ENCODE data around the gene FAM13A.
"Not testable (repeated sequence)": the region's sequence is repeated elsewhere in the genome, so short reads cannot be mapped to it uniquely, and the experiment has no call there.

FAM13A gene

DNA sequence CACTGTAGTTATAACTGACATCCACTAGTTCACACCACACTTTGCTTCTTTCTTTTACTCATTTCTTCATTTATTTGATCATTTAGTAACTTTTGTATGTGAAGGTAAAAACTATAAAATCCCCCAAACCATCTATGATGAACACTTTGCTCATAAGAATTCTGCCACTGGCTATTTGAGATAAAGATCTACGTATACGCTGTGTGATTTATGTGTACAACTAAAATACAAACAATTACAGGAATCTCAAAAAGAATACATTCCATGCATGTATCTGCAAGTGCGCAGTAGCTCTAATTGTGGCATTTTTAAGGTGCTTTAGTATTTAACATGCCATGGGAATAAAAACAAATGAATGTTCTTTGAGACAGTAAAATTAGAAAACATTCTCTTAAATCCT is 202.5 kb downstream of the FAM13A start:
- DNase-seq (ENCODE audit: low read depth in 2 of 3, low spot score in 1 of 3): no peak

DNA sequence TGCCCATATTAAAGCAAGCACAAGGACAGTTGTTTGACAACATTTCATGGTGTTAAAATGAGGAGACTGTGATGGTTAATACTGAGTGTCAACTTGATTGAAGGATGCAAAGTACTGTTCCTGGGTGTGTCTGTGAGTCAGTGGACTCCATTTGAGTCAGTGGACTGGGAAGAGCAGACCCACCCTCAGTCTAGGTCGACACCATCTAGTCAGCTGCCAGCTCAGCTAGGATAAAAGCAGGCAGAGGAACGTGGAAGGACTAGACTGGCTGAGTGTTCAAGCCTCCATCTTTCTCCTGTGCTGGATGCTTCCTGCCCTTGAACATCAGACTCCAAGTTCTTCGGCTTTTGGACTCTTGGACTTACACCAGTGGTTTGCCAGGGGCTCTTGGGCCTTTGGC is 203.4 kb downstream of the FAM13A start:
- not testable (repeated sequence) for DNase-seq (ENCODE audit: low read depth in 2 of 3, low spot score in 1 of 3)

DNA sequence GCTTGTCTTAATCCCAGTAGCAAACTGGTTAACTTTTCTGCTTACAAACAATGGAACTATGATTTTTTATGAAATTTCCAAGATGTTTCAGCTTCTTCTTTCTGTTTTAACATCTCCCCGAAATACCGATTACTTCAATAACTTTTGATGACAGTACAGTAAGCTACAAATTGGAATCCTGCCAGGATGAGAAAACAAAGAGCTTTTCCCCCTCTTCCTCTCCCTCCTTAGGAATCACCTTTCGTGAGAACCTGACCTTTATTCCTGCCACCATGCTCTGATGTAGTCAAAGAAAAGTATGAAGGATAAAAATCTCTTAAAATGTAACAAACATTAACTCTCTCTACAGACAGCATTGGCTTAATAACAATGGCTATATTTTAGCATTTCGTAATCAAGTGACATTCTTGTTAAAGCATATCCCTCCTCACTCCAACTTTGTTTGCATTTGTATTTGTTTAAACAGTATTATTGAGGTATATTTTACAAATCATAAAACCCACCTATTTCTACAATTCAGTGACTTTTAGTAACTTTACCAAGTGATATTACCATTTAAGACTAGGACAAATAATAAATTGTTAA is 210.7 kb downstream of the FAM13A start:
- no peak for DNase-seq (ENCODE audit: low read depth in 2 of 3, low spot score in 1 of 3)

DNA sequence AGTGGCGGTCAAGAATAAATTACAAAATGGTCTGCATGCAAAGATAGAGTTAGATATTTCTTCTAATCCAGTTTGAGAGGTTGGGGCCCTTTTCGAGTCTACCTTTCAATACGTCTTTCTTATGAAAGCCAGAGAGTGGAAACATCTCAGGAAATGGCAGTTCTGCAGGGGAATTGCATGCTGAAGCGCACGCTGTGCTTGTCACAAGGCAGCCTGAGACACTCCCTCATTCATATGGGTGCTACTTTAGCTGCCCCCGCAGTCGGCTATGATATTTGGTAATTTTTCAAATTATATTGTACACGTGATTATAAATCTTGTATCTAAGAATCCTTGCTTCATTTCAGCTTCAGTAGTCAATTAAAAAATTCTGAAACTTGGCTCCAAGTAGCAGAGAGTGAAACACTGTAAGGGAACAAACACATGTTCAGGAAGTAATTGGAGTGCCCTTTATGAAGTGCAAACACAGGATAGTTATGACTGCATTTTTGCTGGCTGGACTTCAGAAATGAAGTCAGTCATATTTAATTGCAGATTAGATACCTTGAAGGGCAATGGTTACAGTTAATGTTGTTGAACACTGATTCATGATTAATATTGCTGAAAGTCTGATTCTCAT is 213.8 kb downstream of the FAM13A start:
- no peak for DNase-seq (ENCODE audit: low read depth in 2 of 3, low spot score in 1 of 3)

DNA sequence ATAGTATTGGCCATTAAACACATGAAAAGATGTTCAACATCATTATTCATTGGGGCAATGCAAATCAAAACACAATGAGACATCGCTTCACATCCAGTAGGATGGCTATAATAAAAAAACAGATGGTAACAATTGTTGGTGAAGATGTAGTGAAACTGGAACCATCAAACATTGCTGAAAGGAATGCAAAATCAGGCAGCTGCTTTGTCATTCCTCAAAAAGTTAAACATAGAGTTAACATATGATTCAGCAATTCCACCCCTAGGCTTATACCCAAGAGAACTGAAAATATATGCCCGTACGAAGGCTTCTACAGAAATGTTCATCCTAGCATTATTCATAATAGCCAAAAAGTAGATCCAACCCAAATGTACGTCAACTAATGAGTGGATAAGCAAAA is 215.3 kb downstream of the FAM13A start:
- DNase-seq (ENCODE audit: low read depth in 2 of 3, low spot score in 1 of 3): no peak

DNA sequence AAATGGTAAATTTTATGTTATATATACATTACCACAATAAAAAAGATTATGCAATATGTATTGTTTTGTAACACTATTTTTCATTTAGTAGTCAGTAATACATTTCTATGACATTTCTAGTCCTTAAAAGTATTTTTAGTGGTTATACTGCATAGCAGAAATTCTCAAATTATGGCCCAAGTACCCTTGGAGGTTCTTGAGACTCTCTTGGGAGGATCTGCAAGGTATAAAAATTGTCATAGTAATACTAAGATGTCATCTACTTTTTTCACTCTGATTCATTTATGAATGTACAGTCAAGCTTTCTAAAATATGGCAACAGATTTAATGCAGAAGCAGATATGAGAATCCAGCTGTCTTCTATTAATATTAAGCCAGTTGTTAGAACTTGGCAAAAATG is 220.8 kb downstream of the FAM13A start:
- DNase-seq (ENCODE audit: low read depth in 2 of 3, low spot score in 1 of 3): no peak

DNA sequence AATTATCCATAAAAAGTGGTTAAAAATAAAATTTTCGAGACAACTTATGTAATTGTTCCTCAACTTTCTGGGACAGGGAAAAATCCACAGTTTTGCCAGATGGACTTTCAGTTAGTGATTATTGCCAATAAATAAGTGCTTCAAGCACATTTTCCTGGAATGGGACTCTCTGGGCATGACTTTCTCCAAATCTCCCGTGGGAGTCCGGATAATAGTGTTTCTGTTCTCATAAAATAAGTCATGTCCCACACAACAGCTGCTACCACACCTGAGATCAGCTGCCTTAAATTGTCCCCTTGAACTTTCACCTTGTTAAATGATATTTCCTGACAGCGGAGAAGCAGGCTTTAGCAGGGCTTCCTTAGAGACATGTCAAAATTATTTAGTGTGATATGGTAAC is 226.0 kb downstream of the FAM13A start:
- DNase-seq (ENCODE audit: low read depth in 2 of 3, low spot score in 1 of 3): no peak

DNA sequence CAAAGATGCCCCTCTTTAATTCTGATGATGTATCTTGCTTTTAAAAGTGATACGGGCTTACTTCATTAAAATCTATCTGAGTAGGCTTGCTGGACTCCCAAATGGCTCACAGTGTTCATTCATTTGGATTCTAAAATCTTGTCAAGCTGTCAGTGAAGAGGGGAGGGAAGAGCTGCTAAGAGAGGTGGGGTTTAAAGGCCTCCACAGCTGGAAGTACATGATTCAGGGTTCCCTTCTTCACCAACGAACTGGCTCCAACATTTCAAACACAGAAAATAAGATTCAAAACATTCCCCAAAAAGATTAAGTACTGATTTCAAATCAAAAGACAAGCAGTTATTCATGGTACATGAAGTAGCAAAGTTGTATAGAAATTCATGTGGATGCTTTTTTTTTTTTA is 226.4 kb downstream of the FAM13A start:
- DNase-seq (ENCODE audit: low read depth in 2 of 3, low spot score in 1 of 3): no peak

DNA sequence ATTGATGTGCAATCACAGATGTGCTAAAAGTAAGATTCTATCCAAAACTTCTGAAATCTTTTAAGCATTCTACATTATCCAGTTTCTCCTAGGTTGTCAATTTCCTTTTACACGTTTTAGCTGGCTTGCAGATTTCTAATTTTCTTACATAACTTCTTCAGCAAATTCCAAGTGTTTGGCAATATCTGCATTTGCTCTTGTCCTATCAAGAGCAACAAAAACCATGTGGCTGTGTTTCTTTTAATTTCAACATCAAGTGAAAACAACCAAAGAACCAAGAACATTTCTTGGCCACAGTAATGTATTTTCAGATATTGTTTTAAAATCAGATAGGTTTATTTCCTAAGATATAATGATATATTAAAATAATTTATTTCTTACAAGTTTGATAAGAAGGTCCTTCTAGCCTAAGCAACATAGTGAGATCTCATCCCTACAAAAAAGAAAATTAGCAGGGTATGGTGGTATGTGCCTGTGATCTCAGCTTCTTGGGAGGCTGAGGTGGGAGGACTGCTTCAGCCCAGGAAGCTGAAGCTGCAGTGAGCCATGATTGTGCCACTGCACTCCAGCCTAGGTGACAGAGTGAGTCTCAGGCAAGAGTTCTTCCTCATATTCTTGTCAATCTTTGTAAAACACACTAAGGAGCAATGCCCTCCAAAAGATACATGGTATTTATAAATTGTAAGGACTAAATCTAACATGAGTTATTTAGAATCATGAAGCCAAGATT is 228.0 kb downstream of the FAM13A start:
- DNase-seq (ENCODE audit: low read depth in 2 of 3, low spot score in 1 of 3): no peak

DNA sequence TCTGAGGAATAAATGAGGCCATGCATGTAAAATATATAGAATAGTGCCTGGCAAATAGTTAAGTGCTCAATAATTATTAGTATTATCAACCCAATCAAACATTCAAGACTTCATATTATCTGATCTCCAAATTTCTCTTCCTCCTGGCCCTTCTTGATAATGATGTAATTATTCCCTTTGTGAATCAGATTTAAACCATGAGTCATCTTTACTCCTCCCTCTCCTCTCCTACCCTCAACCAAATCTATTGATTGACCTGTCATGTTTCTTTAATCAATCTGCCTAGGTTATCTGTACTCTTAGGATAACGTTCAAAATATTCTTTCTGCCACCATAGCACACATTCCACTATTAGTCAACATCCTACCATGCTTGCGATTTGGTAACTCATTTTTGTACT is 229.5 kb downstream of the FAM13A start:
- no peak for DNase-seq (ENCODE audit: low read depth in 2 of 3, low spot score in 1 of 3)

DNA sequence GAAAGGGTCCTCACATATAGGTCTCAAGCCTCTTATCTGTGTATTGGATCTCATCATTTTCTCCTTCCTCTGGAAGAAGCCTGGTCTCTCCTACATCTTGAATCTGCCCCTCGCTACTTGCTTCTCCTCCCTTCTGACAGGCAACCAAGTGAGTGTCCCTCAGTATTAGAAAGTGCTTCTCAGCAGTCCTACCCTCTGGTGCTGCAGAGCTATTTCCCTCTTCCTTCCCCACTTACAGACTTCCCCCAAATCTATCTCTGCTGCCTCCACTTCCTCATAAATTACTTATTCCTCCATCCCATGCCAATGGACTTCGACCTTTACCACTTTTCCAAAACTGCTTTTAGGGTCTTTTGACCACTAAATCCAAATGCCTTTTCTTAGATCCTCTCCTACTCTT is 230.2 kb downstream of the FAM13A start:
- DNase-seq (ENCODE audit: low read depth in 2 of 3, low spot score in 1 of 3): no peak

DNA sequence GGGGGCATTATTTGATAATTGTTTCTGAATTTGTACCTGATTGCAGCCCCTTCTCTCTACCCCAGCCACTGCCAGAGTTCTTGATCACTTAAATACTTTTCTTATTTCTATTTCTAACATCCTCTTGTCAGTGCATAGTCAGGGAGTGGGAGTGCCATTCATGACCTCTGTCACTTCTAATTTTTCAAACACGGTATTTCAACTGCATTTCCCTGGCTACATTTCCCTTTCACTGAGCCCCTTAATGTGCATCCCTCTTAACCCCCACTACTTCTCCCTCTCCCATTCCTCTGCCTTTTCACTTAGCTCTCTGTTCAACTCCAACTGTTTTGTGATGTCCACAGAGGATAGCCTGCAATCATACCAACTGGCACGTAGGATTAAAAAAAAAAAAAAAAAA is 231.1 kb downstream of the FAM13A start:
- no peak for DNase-seq (ENCODE audit: low read depth in 2 of 3, low spot score in 1 of 3)

DNA sequence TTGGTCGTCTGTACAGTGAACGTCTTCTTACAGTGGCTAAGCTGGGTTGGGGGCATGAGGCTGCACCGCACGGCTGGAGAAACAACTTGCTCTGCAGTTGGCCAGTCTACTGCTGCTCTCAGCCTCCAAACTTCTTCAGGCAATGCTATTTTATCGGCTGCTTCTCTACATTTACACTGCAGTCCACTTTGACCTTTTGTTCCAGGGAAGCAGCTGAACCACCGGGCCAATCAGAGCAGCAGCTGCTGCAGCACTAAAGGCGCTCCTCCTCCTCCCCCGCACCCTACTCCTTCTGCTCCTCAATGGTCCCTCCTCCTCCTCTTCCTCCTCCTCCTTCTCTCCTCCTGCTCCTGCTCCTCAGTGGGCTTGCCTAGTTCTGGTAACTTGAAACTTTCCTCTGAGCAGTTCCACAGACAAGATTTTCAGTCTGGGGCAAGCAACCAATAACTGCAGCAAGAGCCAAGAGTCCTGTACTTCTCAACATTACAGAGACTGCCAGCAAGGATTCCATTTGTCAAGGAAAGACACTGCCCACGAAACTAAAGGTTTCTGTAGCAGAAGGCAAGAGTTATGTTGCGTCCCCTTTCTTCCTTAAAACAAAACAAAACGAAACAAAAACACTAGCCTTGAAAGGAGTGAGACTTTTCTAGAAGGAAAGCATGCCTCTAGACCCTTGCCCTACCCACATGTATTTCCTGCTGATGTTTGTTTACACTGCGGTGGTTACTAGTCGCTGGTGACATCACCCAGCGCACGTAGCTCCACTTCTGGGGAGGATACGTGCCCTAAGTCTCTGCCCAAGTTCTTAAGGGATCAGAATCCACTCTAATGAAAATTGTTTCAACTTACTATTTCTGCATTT is 233.7 kb downstream of the FAM13A start:
- DNase-seq (ENCODE audit: low read depth in 2 of 3, low spot score in 1 of 3): peak; percentile 45 to 51 (median 47)

DNA sequence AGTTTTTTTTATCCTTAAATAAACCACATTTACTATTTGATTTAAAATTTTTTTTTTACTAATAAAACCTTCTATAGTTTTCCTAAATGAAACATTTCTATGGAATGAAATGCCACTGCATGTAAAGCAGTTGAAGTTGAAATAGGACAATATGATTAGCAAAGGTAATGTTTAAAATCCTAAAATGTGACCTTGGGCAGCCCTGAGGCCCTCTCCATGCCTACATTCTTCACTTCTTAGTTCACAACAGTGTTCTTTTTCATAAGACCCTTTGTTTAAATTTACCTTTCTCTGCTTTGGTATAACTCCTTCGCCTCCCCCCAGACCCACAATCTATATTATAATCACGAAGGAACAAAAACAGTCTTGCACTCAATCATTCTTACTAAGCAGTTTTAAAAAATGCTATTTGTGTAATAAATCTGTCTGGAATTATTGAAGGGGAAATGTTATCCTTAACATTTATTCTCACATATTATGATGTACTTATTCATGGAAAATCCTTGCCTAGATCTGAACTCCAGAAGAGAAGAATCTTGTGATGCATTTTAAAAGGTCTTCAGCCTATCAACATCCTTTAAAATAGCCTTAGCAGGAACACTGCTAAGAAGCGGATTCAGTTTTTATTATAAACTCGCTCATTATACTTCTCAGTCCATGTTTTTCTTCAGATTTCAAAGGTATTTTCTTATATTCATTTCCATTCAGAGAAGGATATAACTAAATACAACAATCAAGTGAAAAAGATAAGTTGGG is 234.8 kb downstream of the FAM13A start:
- no peak for DNase-seq (ENCODE audit: low read depth in 2 of 3, low spot score in 1 of 3)

DNA sequence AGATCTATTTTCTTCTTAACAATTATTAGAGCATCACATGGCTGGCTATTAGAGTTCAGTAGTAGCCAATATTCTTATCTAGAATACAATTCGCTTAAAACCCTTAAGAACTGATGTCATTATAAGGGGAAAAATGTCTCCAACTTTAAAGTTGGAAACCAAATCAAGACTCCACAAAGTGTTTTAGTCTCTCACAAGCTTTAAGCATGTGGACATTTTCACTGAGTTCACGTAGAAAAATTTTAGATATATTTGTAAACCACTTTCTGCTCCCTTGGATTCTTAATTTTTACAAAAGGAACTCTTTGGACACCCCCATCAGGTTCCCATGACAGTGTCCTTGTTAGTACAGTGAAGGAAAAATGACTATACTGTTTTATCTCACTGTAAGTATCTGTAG is 235.5 kb downstream of the FAM13A start:
- no peak for DNase-seq (ENCODE audit: low read depth in 2 of 3, low spot score in 1 of 3)

DNA sequence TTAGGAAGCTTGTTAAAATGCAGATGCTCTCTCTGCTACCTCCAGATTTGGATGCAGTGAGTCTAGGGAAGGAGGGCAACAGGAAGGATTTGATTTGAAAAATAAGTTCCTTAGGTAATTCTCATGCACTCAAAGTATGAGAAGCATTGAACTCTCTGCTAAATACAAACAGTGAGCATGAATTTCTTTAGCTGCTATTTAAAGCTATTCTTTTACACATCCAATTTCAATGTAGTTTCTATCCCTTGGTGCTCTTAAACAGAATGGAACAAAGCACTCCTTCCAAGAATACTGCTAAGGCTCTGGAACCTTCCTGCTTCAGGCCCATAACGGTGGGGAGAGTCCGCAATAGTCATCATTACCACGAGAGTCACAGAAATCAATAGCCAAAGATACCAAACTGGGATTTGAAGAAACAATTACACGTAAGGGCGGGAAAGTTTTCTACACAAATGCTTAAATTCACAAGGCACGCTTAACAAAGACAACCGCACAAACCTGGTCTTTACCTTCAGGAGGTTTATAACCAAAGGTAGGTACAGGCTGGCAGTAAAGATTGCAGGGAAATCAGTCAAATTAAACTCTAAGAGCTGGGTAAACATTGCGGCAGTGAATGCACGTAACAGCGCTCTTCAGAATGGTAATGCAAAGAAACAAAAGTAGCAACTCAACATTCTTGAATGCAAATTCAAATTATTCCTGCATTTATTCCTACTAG is 236.1 kb downstream of the FAM13A start:
- DNase-seq (ENCODE audit: low read depth in 2 of 3, low spot score in 1 of 3): no peak

DNA sequence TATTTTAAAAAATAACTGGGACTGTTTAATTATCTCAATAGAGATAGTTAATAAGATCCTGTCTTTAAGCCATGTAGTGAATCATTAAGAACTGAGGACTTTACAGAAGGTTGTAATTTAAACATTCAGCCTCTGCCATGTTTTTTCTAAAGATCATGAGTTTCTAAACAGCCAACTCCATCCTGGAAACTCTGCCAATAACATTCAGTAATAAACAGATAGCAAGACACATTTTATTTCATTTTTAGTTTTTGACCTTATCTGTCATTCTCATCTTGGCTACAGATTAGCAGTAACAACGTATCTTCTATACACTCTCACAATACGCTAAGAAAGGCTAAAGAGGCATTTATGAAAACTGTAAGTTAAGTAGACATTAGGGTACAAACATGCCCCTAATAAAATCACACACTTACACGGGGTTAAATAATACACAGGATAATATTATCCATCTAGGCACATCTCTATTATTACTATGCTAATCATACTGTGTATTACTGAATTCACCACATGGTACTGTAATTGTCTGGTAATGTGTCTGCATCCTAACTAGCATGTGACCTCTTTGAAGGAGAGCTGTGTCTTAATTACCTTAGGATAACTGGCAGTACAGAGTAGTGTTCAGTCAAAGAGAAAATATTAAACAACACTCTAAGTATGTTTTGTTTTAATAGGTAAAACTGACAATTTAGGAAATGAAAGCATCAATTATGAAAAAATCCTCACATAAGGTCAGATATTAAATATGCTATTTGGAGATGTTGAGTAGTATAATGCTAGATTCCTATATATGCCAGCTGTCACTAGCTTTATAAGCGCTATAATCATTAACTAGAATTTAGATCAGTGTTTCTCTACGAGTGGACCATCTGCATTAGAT is 236.9 kb downstream of the FAM13A start:
- no peak for DNase-seq (ENCODE audit: low read depth in 2 of 3, low spot score in 1 of 3)

DNA sequence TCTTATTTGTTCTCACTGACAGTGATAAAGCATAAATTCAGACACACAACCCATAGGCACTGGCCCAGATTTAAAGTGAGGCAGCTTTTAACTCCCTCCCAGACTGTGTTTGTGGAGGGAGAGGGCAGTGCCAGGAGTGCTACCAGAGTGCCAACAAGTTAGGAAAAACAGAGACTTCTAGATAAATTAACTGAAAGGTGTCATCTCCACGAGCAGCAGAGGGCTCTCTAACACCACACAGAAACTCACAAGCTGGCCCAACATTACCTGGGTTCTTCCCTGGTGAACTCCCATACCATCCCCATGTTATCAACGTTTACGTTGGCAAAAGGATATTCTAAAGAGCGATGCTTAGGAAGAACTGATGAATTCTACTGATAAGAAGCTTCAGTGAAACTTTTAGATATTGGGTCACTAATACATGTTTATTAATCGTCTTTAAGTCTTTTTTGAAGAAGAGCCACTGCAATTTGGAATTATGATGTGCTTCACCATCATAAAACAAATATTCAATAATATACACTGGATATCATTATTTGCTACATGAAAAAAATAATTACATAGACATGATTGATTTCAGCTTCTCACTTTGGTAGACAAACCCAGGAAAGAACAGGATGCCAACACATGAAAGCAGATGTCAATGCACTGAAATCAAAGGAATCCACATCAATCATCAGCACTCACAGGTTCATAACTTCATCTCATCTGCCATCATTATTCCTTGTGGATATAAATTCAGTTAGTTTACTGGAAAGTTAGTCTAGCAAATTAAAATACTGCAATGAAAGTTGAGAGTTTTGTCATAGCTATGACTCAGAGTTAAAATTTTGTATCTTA is 238.1 kb downstream of the FAM13A start:
- DNase-seq (ENCODE audit: low read depth in 2 of 3, low spot score in 1 of 3): no peak

DNA sequence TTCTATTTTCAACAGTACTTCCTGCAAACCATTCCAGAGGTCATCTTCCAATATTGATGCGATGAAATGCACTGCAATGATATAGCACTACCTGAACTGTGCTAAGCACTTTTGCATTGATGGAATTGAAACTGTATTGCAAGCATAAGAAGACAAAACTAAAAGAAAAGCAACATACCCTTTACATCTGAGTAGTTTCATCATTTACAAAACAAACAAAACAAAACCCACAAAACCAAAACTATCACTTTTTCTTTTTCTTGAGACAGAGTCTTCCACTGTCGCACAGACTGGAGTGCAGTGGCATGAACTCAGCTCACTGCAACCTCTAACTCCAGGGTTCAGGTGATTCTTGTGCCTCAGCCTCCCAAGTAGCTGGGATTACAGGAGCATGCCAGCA is 239.2 kb downstream of the FAM13A start:
- DNase-seq (ENCODE audit: low read depth in 2 of 3, low spot score in 1 of 3): no peak

Data from stimulated activated CD4-positive, alpha-beta T cell treated with anti-CD3 and anti-CD28 coated beads, Interleukin-12 subunit alpha, Interleukin-12 subunit beta, amount 100 ng/mL, for 48 hours (primary cell).